GM12892 (cell line): Measurements from ENCODE around the gene OR2B6.

ENCODE experiments used
- POLR2A ChIP-seq: IDR thresholded peaks from 2 replicates; pipeline ENCODE4 v1.6.1; 2011; ENCODE audit warnings: low read depth, low read length, control low read depth
- POLR2AphosphoS5 ChIP-seq: IDR thresholded peaks from 2 replicates; pipeline ENCODE4 v1.6.1; 2011; ENCODE audit warnings: low read depth, low read length, control low read depth

- no peak for TF ChIP-seq POLR2A
- no peak for TF ChIP-seq POLR2AphosphoS5
These were observed 9.9 kb downstream of the OR2B6 start for GRCh38 chr6:27966816-27967426.
